Neural crest cell (in vitro differentiated cells): ENCODE measurements around the gene GANAB. TPM values are rescaled to one million over a fixed set of nuclear protein-coding genes. Genes with fewer than 3 reads are reported as not detected.

Experiments
- DNase-seq: peaks from one replicate; pipeline ENCODE4 v3.0.0; 2021; ENCODE audit warnings: low read depth, mixed read lengths, low spot score
- H3K27ac Mint-ChIP-seq: one replicate; pipeline ENCODE4 v1.8.0; 2021; ENCODE audit warnings: mild to moderate bottlenecking, mixed read lengths; ENCODE audit not compliant: unreplicated experiment
- H3K27me3 Mint-ChIP-seq: 2 replicates; pipeline ENCODE4 v1.8.0; 2021; ENCODE audit warnings: low read depth, mild to moderate bottlenecking, mixed read lengths
- H3K36me3 Mint-ChIP-seq: 2 replicates; pipeline ENCODE4 v1.8.0; 2021; ENCODE audit warnings: low read depth, mild to moderate bottlenecking, mixed read lengths
- H3K4me1 Mint-ChIP-seq: 2 replicates; pipeline ENCODE4 v1.8.0; 2021; ENCODE audit warnings: mixed read lengths
- H3K4me3 Mint-ChIP-seq: one replicate; pipeline ENCODE4 v1.8.0; 2021; ENCODE audit warnings: mild to moderate bottlenecking, mixed read lengths
- H3K9me3 Mint-ChIP-seq: 2 replicates; pipeline ENCODE4 v1.8.0; 2021; ENCODE audit warnings: mixed read lengths
- total RNA-seq: library from RNA; stranded (reverse); gene quantifications from 2 replicates; pipeline ENCODE4 v1.2.1, GENCODE V29; 2021
- TF ChIP-seq, protein P1 (sequence below): fragments of 200-600 bp; sonication (generic); conservative IDR thresholded peaks from 2 replicates; pipeline ENCODE4 v1.5.0; 2021; ENCODE audit warnings: antibody characterized with exemption, mild to moderate bottlenecking

Gene GANAB
- total RNA-seq, 1 donor from 2014 or later: 366 TPM

DNA sequence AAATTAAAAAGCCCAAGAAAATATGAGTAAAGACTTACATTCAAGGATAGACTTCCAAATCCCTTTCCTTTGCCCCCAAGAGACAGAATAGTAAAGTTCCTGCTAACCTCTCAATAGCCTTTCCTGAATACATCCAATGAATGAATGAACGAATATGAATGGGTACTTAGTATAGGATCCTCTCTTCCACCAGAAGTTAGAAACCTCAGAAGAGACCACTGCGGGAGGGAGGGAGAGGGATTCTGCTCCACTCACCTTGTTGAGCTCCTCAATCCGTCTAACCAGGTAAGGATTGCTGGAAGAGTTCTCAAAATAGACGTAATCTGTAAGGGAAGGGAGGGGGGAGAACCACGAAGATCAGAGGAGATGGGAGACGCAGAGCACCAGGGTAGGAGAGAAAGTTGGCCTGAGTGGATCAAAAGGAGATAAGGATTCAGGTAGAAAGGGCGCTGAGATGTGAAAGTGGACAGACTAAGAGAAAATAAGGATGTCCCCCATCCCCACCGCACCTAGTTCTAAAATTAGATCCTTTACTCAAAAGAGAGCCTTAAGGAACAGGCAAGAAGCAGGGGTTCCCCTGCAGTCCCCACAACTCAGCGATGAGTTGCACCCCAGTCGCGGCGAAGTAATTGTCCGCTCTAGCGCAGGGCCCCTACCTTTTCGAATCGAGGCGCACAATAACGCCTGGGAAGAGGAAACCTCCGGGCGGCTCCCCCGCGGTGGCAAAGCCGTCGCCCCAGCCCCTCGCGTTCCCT is 45.9 kb downstream of the GANAB start:
- no peaks in the 10 kb centered on the region for H3K9me3 Mint-ChIP-seq
- H3K36me3 Mint-ChIP-seq: peaks cover 36% of the 10 kb centered on the region
- peak overlapping the region; percentile 94 for H3K4me3 Mint-ChIP-seq
- peak overlapping the region; percentile 90 for H3K27ac Mint-ChIP-seq
- TF ChIP-seq, protein P1, sequence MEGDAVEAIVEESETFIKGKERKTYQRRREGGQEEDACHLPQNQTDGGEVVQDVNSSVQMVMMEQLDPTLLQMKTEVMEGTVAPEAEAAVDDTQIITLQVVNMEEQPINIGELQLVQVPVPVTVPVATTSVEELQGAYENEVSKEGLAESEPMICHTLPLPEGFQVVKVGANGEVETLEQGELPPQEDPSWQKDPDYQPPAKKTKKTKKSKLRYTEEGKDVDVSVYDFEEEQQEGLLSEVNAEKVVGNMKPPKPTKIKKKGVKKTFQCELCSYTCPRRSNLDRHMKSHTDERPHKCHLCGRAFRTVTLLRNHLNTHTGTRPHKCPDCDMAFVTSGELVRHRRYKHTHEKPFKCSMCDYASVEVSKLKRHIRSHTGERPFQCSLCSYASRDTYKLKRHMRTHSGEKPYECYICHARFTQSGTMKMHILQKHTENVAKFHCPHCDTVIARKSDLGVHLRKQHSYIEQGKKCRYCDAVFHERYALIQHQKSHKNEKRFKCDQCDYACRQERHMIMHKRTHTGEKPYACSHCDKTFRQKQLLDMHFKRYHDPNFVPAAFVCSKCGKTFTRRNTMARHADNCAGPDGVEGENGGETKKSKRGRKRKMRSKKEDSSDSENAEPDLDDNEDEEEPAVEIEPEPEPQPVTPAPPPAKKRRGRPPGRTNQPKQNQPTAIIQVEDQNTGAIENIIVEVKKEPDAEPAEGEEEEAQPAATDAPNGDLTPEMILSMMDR: no peak
- no peak for DNase-seq
- H3K4me1 Mint-ChIP-seq: peaks cover 58% of the 10 kb centered on the region
- H3K27me3 Mint-ChIP-seq: peaks cover 23% of the 10 kb centered on the region

DNA sequence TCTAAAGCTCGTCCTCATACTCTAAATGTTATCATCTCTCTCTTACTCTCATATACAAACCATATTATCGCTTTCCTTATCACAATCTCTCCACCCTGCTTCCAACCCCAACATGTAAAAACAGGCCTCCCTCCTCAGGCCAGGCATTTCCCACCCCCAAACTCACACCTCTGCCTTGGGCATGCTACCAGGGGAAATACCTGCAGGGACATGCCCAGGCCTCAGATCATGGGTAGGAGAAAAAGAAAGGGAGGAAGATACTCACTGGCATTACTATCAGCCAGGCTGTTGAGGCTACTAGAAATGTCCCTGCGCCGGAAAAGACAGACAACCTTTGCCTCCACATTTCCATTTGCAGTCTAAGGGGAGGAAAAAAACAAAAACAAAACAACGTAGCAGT is 46.5 kb downstream of the GANAB start:
- Mint-ChIP-seq H3K36me3 (peaks cover 42% of the 10 kb centered on the region), H3K9me3 (no peaks in the 10 kb centered on the region), H3K27ac (peak overlapping the region; percentile 75), H3K27me3 (peaks cover 23% of the 10 kb centered on the region), H3K4me1 (peaks cover 54% of the 10 kb centered on the region), H3K4me3 (peak overlapping the region; percentile 94)
- DNase-seq: no peak
- TF ChIP-seq, protein P1: no peak

DNA sequence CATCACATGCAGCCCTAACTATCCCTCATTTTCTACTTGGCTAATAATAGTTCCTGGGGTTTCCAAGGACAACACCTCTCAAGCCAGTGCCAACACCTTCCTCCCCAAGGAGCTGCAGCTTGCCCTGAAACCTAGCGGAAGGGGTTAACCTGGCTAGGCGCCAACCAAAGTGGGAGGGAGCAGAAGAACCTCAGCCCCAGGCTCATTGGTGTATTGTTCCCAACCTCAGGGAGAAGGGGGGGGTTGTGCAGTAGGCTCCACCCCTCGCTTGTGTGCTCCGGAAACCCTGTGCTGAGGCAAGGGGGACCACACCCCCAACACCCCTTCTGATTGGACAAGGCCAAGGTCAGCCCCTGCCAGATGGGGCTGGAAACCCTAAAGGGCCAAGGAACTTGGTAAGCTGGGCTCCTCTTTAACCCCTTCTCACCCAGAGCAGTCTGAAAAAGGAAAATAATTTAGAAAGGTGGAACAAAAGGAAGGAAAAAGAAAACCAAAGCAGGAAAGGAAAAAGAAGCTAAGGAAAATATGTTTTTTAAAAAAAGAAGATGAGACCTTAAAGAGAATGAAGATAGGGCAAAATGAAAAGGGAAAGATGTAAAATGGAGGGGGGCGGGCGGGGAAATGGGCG is 47.2 kb downstream of the GANAB start:
- no peaks in the 10 kb centered on the region for H3K9me3 Mint-ChIP-seq
- DNase-seq: peak; percentile 75
- TF ChIP-seq, protein P1: no peak
- peak overlapping the region; percentile 94 for H3K4me3 Mint-ChIP-seq
- peak overlapping the region; percentile 22 for H3K27ac Mint-ChIP-seq
- peaks cover 23% of the 10 kb centered on the region for H3K27me3 Mint-ChIP-seq
- peaks cover 45% of the 10 kb centered on the region for H3K36me3 Mint-ChIP-seq
- H3K4me1 Mint-ChIP-seq: peaks cover 47% of the 10 kb centered on the region

DNA sequence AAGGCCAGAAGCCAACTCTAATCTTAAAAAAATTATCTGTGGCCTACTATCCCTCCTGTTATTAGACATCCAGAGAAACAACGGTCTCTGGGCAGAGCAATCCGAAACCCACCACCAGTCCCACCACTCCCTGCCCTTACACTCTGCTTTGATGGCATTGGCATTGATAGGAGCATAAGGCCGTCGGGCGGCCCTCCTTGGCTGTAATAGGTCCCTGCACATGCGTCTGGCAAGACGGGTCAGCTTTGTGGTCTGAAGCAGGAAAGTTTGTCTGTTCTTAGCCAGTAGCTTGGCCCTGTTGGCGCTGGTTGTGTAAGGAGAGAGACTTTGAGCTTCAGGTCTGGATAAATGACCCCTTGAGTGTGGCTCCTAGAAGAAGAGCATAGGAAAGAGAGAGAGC is 51.3 kb downstream of the GANAB start:
- Mint-ChIP-seq H3K36me3 (peaks cover 35% of the 10 kb centered on the region), H3K9me3 (no peaks in the 10 kb centered on the region), H3K4me3 (peak overlapping the region; percentile 87), H3K27me3 (peaks cover 3% of the 10 kb centered on the region), H3K4me1 (peaks cover 53% of the 10 kb centered on the region), H3K27ac (no peak overlapping the region)
- no peak for DNase-seq
- TF ChIP-seq, protein P1: no peak

DNA sequence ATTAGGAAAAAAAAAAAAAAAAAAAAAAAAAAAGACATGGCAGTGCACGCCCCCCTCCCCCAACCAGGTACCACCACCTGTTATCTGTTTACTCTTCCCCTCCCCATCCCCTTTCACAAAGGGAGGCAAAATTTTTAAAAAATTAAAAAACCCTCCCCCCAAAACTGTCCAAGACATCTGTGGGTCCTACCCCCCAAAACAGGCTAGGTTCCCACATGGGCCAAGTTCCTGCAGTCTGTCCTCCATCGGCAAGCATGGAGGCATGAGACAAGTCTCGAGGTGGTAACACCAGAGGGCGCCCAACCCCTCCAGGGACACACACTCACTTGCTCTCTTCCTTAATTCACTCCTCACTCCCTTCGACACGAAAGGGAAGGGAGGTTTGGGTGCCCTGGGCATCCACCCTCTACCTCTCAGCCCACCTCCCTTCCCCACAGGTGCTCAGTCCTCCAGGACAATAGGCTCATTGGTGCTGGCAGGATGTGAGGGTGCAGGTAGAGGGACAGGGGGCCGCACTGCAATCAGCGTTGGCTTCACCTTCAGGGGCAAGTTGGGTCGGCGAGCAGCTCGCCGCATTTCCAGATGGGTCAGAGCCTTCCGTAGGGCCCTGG is 52.9 kb downstream of the GANAB start:
- H3K36me3 Mint-ChIP-seq: peaks cover 22% of the 10 kb centered on the region
- H3K4me3 Mint-ChIP-seq: peak overlapping the region; percentile 87
- peaks cover 37% of the 10 kb centered on the region for H3K4me1 Mint-ChIP-seq
- no peaks in the 10 kb centered on the region for H3K9me3 Mint-ChIP-seq
- peak; percentile 69 for DNase-seq
- no peaks in the 10 kb centered on the region for H3K27me3 Mint-ChIP-seq
- TF ChIP-seq, protein P1: peak; percentile 71
- H3K27ac Mint-ChIP-seq: peak overlapping the region; percentile 38
